Fibroblast of mammary gland (primary cell): Measurements from ENCODE around the gene ALDH7A1.

Experiments
- DNase-seq: peaks from one replicate; pipeline ENCODE4 v3.0.0-alpha.2; 2010; ENCODE audit warnings: low read depth
- H3K4me3 ChIP-seq: 2 replicates; pipeline ENCODE4 v1.5.1; 2011; ENCODE audit warnings: low read depth, mild to moderate bottlenecking, low read length, moderate library complexity; ENCODE audit not compliant: control insufficient read depth
- CTCF ChIP-seq: conservative IDR thresholded peaks from 2 replicates; pipeline ENCODE4 v1.5.1; 2011; ENCODE audit warnings: low read depth, low read length, inconsistent platforms; ENCODE audit not compliant: control insufficient read depth, insufficient read depth

Gene ALDH7A1

GRCh38 chr5:126490167-126490940 is 104.7 kb downstream of the ALDH7A1 start:
- H3K4me3 ChIP-seq: no peak overlapping the region
- peak; percentile 21 for TF ChIP-seq CTCF
- DNase-seq: peak; percentile 35

- no peak for TF ChIP-seq CTCF
- no peak for DNase-seq
- H3K4me3 ChIP-seq: no peak overlapping the region
These were observed 106.5 kb downstream of the ALDH7A1 start for GRCh38 chr5:126488443-126489065.

GRCh38 chr5:126487596-126487995 is 107.4 kb downstream of the ALDH7A1 start:
- no peak overlapping the region for H3K4me3 ChIP-seq
- no peak for DNase-seq
- no peak for TF ChIP-seq CTCF

GRCh38 chr5:126486332-126486731 is 108.7 kb downstream of the ALDH7A1 start:
- TF ChIP-seq CTCF: no peak
- H3K4me3 ChIP-seq: no peak overlapping the region
- no peak for DNase-seq

- DNase-seq: no peak
- TF ChIP-seq CTCF: no peak
- no peak overlapping the region for H3K4me3 ChIP-seq
These were observed 110.8 kb downstream of the ALDH7A1 start for GRCh38 chr5:126484253-126484652.

- TF ChIP-seq CTCF: no peak
- DNase-seq: peak; percentile 56
- no peak overlapping the region for H3K4me3 ChIP-seq
These were observed 111.9 kb downstream of the ALDH7A1 start for GRCh38 chr5:126483156-126483555.
